ENCODE measurements around the gene DPP3.
A peak's percentile ranks its signal among the peaks of the same experiment; 100 is the strongest.

DPP3 gene

DNA sequence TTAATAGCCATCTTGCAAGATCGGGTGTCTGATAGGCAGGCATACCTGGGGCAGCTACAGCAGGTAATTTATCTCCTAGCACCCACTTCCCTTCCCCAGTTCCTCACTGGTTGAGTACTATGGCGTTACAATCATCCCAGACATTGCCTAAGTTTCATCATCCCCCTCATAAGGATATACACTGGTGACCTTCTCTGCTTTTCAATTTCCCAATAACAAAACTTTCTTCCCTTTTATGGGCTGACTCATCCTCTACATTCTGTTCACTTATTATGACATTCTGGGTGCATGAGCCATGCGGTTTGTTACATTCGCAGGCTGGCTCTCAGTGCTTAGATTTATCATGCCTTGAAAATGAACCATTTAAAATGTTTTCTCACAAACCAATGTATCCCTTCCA is 36.6 kb upstream of the DPP3 start:
- TF ChIP-seq, protein P1, sequence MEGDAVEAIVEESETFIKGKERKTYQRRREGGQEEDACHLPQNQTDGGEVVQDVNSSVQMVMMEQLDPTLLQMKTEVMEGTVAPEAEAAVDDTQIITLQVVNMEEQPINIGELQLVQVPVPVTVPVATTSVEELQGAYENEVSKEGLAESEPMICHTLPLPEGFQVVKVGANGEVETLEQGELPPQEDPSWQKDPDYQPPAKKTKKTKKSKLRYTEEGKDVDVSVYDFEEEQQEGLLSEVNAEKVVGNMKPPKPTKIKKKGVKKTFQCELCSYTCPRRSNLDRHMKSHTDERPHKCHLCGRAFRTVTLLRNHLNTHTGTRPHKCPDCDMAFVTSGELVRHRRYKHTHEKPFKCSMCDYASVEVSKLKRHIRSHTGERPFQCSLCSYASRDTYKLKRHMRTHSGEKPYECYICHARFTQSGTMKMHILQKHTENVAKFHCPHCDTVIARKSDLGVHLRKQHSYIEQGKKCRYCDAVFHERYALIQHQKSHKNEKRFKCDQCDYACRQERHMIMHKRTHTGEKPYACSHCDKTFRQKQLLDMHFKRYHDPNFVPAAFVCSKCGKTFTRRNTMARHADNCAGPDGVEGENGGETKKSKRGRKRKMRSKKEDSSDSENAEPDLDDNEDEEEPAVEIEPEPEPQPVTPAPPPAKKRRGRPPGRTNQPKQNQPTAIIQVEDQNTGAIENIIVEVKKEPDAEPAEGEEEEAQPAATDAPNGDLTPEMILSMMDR (IDR thresholded peaks at IDR 0.05; ENCODE audit: low read depth, low read length): no peak
- in situ Hi-C loops (cut with HindIII; ENCODE audit: low sequenced_read_pairs): no loop called here
- H3K4me3 ChIP-seq (ENCODE audit: low read depth, low read length): no peak overlapping the region
- DNase-seq (ENCODE audit: low read depth, low spot score): peak; percentile 59

DNA sequence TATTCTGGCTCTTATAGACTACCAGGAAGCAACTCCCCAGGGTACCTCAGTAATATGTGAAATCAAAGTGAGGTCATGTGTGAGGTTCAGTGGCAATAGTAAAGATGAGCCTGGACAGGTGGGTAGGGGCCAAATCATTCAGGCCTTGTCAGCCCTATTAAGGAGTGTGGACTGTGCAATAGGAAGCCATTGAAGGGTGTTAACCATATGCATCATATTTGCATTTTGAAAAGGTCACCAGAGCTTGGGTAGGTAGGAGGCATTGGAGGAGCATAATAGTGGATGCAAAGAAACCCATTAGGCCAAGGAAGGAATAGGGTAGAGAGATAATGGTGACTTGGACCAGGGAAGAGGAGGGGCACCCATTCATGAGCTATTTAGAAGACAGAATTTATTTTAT is 33.2 kb upstream of the DPP3 start:
- TF ChIP-seq, protein P1 (IDR thresholded peaks at IDR 0.05; ENCODE audit: low read depth, low read length): no peak
- DNase-seq (ENCODE audit: low read depth, low spot score): no peak
- in situ Hi-C loops (cut with HindIII; ENCODE audit: low sequenced_read_pairs): no loop called here
- no peak overlapping the region for H3K4me3 ChIP-seq (ENCODE audit: low read depth, low read length)

DNA sequence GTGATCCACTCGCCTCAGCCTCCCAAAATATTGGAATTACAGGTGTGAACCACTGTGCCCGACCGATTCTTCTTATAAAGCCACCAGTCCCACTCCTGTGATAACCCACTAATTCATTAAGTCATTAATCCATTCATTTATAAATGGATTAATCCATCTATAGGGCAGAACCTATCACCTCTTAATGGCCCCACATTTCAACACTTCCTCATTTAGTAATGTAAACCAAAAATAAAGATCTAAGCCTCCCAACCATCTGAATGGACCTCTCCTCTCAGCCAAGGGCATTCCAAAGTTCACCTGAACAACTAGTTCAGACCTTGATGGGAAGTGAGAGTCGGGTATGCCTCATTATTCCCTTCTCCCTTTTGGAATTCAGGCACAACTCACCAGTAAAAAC is 31.7 kb upstream of the DPP3 start:
- TF ChIP-seq, protein P1 (IDR thresholded peaks at IDR 0.05; ENCODE audit: low read depth, low read length): no peak
- DNase-seq (ENCODE audit: low read depth, low spot score): no peak
- in situ Hi-C loops (cut with HindIII; ENCODE audit: low sequenced_read_pairs): no loop called here
- H3K4me3 ChIP-seq (ENCODE audit: low read depth, low read length): no peak overlapping the region

DNA sequence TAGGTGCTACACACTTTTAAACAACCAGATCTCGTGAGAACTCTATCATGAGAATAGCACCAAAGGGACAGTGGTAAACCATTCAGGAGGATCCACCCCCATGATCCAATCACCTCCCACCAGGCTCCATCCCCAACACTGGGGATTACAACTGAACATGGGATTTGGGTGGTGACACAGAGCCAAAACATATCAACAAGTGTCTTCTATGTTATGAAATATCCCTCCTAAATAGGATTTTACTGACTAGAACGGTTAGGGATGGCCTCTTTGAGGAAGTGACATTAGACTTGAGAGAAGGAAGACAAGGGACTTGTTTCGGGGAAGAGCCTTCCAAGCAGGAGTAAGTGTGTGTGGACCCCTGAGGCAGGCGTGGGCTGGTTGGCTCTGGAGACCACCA is 29.7 kb upstream of the DPP3 start:
- TF ChIP-seq, protein P1 (IDR thresholded peaks at IDR 0.05; ENCODE audit: low read depth, low read length): no peak
- DNase-seq (ENCODE audit: low read depth, low spot score): no peak
- in situ Hi-C loops (cut with HindIII; ENCODE audit: low sequenced_read_pairs): no loop called here
- H3K4me3 ChIP-seq (ENCODE audit: low read depth, low read length): no peak overlapping the region

DNA sequence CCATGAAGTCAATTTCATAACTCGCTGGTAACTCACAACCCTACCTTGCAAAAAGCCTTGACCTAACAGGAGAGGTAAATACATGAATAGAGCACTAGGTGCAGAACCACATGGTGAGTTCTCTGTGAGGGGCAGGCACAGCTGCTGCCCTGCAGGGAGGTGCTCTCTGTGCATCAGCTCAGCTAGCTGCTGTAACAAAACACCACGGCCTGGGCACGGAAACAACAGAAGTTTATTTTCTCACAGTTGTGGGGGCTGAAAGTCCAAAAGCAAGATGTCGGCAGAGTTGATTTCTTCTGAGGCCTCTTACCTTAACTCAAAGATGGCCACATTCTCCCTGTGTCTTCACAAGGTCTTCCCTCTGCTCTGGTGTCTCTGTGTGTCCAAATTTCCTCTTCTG is 28.6 kb upstream of the DPP3 start:
- DNase-seq (ENCODE audit: low read depth, low spot score): no peak
- H3K4me3 ChIP-seq (ENCODE audit: low read depth, low read length): no peak overlapping the region
- TF ChIP-seq, protein P1 (IDR thresholded peaks at IDR 0.05; ENCODE audit: low read depth, low read length): no peak
- in situ Hi-C loops (cut with HindIII; ENCODE audit: low sequenced_read_pairs): no loop called here

DNA sequence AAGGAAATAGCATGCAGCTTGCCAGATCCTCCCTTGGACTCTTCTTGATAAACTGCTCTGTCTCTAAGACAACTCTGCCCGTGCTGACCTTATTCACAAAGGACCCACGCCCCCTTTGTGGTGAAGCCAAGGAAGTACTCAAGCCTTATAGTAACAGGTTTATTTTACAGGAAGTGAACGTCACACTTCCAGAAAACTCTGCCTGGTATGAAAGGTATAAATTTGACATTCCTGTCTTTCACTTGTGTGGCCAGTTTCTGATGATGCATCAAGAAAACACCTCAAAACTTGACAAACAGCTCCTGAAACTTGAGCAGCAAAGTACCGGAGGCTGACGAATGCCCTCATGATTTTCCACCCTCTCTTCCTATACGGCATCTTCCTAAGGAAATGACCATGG is 26.0 kb upstream of the DPP3 start:
- no peak for DNase-seq (ENCODE audit: low read depth, low spot score)
- TF ChIP-seq, protein P1 (IDR thresholded peaks at IDR 0.05; ENCODE audit: low read depth, low read length): no peak
- no peak overlapping the region for H3K4me3 ChIP-seq (ENCODE audit: low read depth, low read length)
- in situ Hi-C loops (cut with HindIII; ENCODE audit: low sequenced_read_pairs): no loop called here

DNA sequence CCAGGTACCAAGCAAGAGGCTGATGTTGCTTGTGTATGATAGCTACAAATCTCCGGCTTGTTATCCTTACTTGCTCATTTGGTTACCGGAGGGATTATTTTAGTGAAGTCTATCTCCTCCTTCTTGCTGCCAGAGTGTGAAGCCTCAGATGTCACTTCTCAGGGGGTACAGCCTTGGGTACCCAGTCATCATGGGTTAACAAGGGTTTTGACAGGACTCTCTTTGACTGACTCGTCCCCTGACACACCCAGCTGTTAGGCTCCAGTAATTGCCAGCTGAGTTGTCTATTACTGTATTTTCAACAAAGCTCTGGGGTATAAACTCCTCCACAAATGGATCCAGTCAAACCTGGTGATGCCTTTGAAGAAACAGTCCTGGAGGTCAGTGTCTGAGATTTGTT is 25.4 kb upstream of the DPP3 start:
- no peak for DNase-seq (ENCODE audit: low read depth, low spot score)
- no peak overlapping the region for H3K4me3 ChIP-seq (ENCODE audit: low read depth, low read length)
- in situ Hi-C loops (cut with HindIII; ENCODE audit: low sequenced_read_pairs): no loop called here
- TF ChIP-seq, protein P1 (IDR thresholded peaks at IDR 0.05; ENCODE audit: low read depth, low read length): no peak
